Activated CD4-positive, alpha-beta T cell treated with anti-CD3 and anti-CD28 coated beads, Interleukin-2, amount 10 ng/mL, durations not matched to agents 7 days and 5 days (primary cell): ENCODE measurements around the gene MAPK10. TPM values are rescaled to one million over a fixed set of nuclear protein-coding genes. Genes with fewer than 3 reads are reported as not detected.

Experiments
- CTCF ChIA-PET: fragments of 350-600 bp; sonication (Branson Sonifier 250); formaldehyde crosslinking; loops from one replicate; lab custom pipeline; 2021; ENCODE audit warnings: antibody characterized with exemption; lab: Charles Lee
- POLR2A ChIA-PET: fragments of 350-600 bp; sonication (Branson Sonifier 250); formaldehyde crosslinking; loops from one replicate; lab custom pipeline; 2021; ENCODE audit warnings: antibody characterized with exemption; lab: Charles Lee
- DNase-seq: peaks from one replicate; pipeline ENCODE4 v3.0.0-alpha.2; 2020
- H3K27ac Mint-ChIP-seq: one replicate; pipeline ENCODE4 v1.8.0; 2021; ENCODE audit warnings: mild to moderate bottlenecking, moderate library complexity, mixed read lengths
- H3K27me3 Mint-ChIP-seq: one replicate; pipeline ENCODE4 v1.8.0; 2021; ENCODE audit warnings: mixed read lengths
- H3K36me3 Mint-ChIP-seq: one replicate; pipeline ENCODE4 v1.8.0; 2021; ENCODE audit warnings: low read depth, mixed read lengths
- H3K4me1 Mint-ChIP-seq: one replicate; pipeline ENCODE4 v1.8.0; 2021; ENCODE audit warnings: mixed read lengths
- H3K4me3 Mint-ChIP-seq: one replicate; pipeline ENCODE4 v1.8.0; 2021; ENCODE audit warnings: mild to moderate bottlenecking, moderate library complexity, mixed read lengths
- H3K9me3 Mint-ChIP-seq: one replicate; pipeline ENCODE4 v1.8.0; 2021; ENCODE audit warnings: mixed read lengths
- total RNA-seq, 2 experiments: library from RNA; stranded (reverse); gene quantifications; one replicate each; pipeline ENCODE4 v1.2.3, GENCODE V29; 2021

MAPK10 gene
- total RNA-seq, 2 experiments from 2014 or later = not detected

GRCh38 chr4:86250006-86250405 lies 109.8 kb downstream of the MAPK10 start:
- no peak overlapping the region for H3K4me3 Mint-ChIP-seq
- CTCF ChIA-PET = no interaction called here
- no peaks in the 10 kb centered on the region for H3K4me1 Mint-ChIP-seq

GRCh38 chr4:86249074-86249473 lies 110.8 kb downstream of the MAPK10 start:
- ChIA-PET CTCF (interaction anchor here (1.3 kb wide), 1 partner anchor 9 kb away, joined by 3 read pairs; no protein-coding TSS in a partner anchor), POLR2A (no interaction called here)
- no peaks in the 10 kb centered on the region for H3K4me1 Mint-ChIP-seq
- H3K36me3 Mint-ChIP-seq = no peaks in the 10 kb centered on the region
- H3K9me3 Mint-ChIP-seq = no peaks in the 10 kb centered on the region
- no peak for DNase-seq
- no peak overlapping the region for H3K27ac Mint-ChIP-seq
- no peak overlapping the region for H3K4me3 Mint-ChIP-seq
- no peaks in the 10 kb centered on the region for H3K27me3 Mint-ChIP-seq

More at GRCh38 chr4:86250006-86250405, 109.8 kb downstream of the MAPK10 start:
- H3K27ac Mint-ChIP-seq = no peak overlapping the region
- no peaks in the 10 kb centered on the region for H3K27me3 Mint-ChIP-seq
- H3K36me3 Mint-ChIP-seq = no peaks in the 10 kb centered on the region
- H3K9me3 Mint-ChIP-seq = no peaks in the 10 kb centered on the region
- POLR2A ChIA-PET = no interaction called here
- DNase-seq = no peak

GRCh38 chr4:86247906-86248305 lies 111.9 kb downstream of the MAPK10 start:
- no peaks in the 10 kb centered on the region for H3K27me3 Mint-ChIP-seq
- no peaks in the 10 kb centered on the region for H3K36me3 Mint-ChIP-seq
- CTCF ChIA-PET = interaction anchor here (1.3 kb wide), 1 partner anchor 10 kb away, joined by 3 read pairs; no protein-coding TSS in a partner anchor
- no peak for DNase-seq
- H3K4me1 Mint-ChIP-seq = no peaks in the 10 kb centered on the region
- H3K4me3 Mint-ChIP-seq = no peak overlapping the region
- POLR2A ChIA-PET = no interaction called here
- H3K27ac Mint-ChIP-seq = no peak overlapping the region
- H3K9me3 Mint-ChIP-seq = no peaks in the 10 kb centered on the region

GRCh38 chr4:86247320-86247719 lies 112.5 kb downstream of the MAPK10 start:
- Mint-ChIP-seq H3K4me1 (no peaks in the 10 kb centered on the region), H3K9me3 (no peaks in the 10 kb centered on the region), H3K36me3 (no peaks in the 10 kb centered on the region), H3K27ac (no peak overlapping the region), H3K27me3 (no peaks in the 10 kb centered on the region), H3K4me3 (no peak overlapping the region)
- DNase-seq = no peak
- ChIA-PET POLR2A (no interaction called here), CTCF (no interaction called here)

GRCh38 chr4:86243750-86244149 lies 116.1 kb downstream of the MAPK10 start:
- Mint-ChIP-seq H3K9me3 (no peaks in the 10 kb centered on the region), H3K4me1 (no peaks in the 10 kb centered on the region), H3K27ac (no peak overlapping the region), H3K36me3 (no peaks in the 10 kb centered on the region), H3K4me3 (no peak overlapping the region), H3K27me3 (peaks cover 2% of the 10 kb centered on the region)
- POLR2A ChIA-PET = no interaction called here
- CTCF ChIA-PET = no interaction called here
- no peak for DNase-seq

GRCh38 chr4:86242677-86243076 lies 117.2 kb downstream of the MAPK10 start:
- no peaks in the 10 kb centered on the region for H3K36me3 Mint-ChIP-seq
- no peak overlapping the region for H3K27ac Mint-ChIP-seq
- H3K27me3 Mint-ChIP-seq = peaks cover 2% of the 10 kb centered on the region
- ChIA-PET CTCF (no interaction called here), POLR2A (no interaction called here)
- H3K4me1 Mint-ChIP-seq = no peaks in the 10 kb centered on the region
- no peaks in the 10 kb centered on the region for H3K9me3 Mint-ChIP-seq
- no peak overlapping the region for H3K4me3 Mint-ChIP-seq
- no peak for DNase-seq

GRCh38 chr4:86235549-86235948 lies 124.3 kb downstream of the MAPK10 start:
- CTCF ChIA-PET = no interaction called here

GRCh38 chr4:86233681-86234080 lies 126.2 kb downstream of the MAPK10 start:
- no peaks in the 10 kb centered on the region for H3K9me3 Mint-ChIP-seq
- H3K4me3 Mint-ChIP-seq = no peak overlapping the region
- POLR2A ChIA-PET = no interaction called here
- no peak for DNase-seq
- no peaks in the 10 kb centered on the region for H3K4me1 Mint-ChIP-seq
- no peak overlapping the region for H3K27ac Mint-ChIP-seq
- CTCF ChIA-PET = no interaction called here
- H3K36me3 Mint-ChIP-seq = no peaks in the 10 kb centered on the region
- no peaks in the 10 kb centered on the region for H3K27me3 Mint-ChIP-seq

More at GRCh38 chr4:86235549-86235948, 124.3 kb downstream of the MAPK10 start:
- no peaks in the 10 kb centered on the region for H3K4me1 Mint-ChIP-seq
- no peaks in the 10 kb centered on the region for H3K9me3 Mint-ChIP-seq
- H3K27me3 Mint-ChIP-seq = peaks cover 2% of the 10 kb centered on the region
- H3K27ac Mint-ChIP-seq = no peak overlapping the region
- no peaks in the 10 kb centered on the region for H3K36me3 Mint-ChIP-seq
- POLR2A ChIA-PET = no interaction called here
- no peak overlapping the region for H3K4me3 Mint-ChIP-seq
- DNase-seq = no peak

GRCh38 chr4:86233090-86233489 lies 126.8 kb downstream of the MAPK10 start:
- Mint-ChIP-seq H3K27ac (no peak overlapping the region), H3K36me3 (no peaks in the 10 kb centered on the region), H3K9me3 (no peaks in the 10 kb centered on the region), H3K4me3 (no peak overlapping the region), H3K27me3 (no peaks in the 10 kb centered on the region), H3K4me1 (no peaks in the 10 kb centered on the region)
- ChIA-PET POLR2A (no interaction called here), CTCF (no interaction called here)
- no peak for DNase-seq

- H3K4me1 Mint-ChIP-seq = no peaks in the 10 kb centered on the region
- ChIA-PET POLR2A (no interaction called here), CTCF (no interaction called here)
- no peak overlapping the region for H3K4me3 Mint-ChIP-seq
- no peak overlapping the region for H3K27ac Mint-ChIP-seq
- no peaks in the 10 kb centered on the region for H3K36me3 Mint-ChIP-seq
- DNase-seq = no peak
- no peaks in the 10 kb centered on the region for H3K9me3 Mint-ChIP-seq
- H3K27me3 Mint-ChIP-seq = no peaks in the 10 kb centered on the region
Measured at GRCh38 chr4:86223472-86223871, 136.4 kb downstream of the MAPK10 start.

- H3K9me3 Mint-ChIP-seq = no peaks in the 10 kb centered on the region
- POLR2A ChIA-PET = no interaction called here
- CTCF ChIA-PET = no interaction called here
Measured at GRCh38 chr4:86221002-86221401, 138.9 kb downstream of the MAPK10 start.

GRCh38 chr4:86220121-86220520 lies 139.7 kb downstream of the MAPK10 start:
- Mint-ChIP-seq H3K4me3 (no peak overlapping the region), H3K9me3 (no peaks in the 10 kb centered on the region), H3K4me1 (no peaks in the 10 kb centered on the region), H3K27ac (no peak overlapping the region), H3K27me3 (no peaks in the 10 kb centered on the region), H3K36me3 (no peaks in the 10 kb centered on the region)
- no peak for DNase-seq
- ChIA-PET POLR2A (no interaction called here), CTCF (no interaction called here)

More at GRCh38 chr4:86221002-86221401, 138.9 kb downstream of the MAPK10 start:
- H3K36me3 Mint-ChIP-seq = no peaks in the 10 kb centered on the region
- H3K4me3 Mint-ChIP-seq = no peak overlapping the region
- no peak overlapping the region for H3K27ac Mint-ChIP-seq
- H3K27me3 Mint-ChIP-seq = no peaks in the 10 kb centered on the region
- H3K4me1 Mint-ChIP-seq = no peaks in the 10 kb centered on the region
- DNase-seq = no peak

GRCh38 chr4:86218746-86219473 lies 140.9 kb downstream of the MAPK10 start:
- Mint-ChIP-seq H3K4me3 (no peak overlapping the region), H3K4me1 (no peaks in the 10 kb centered on the region), H3K27me3 (no peaks in the 10 kb centered on the region), H3K36me3 (no peaks in the 10 kb centered on the region), H3K27ac (no peak overlapping the region), H3K9me3 (peaks cover 3% of the 10 kb centered on the region)
- CTCF ChIA-PET = no interaction called here
- POLR2A ChIA-PET = no interaction called here
- no peak for DNase-seq

GRCh38 chr4:86203176-86203575 lies 156.7 kb downstream of the MAPK10 start:
- H3K27me3 Mint-ChIP-seq = no peaks in the 10 kb centered on the region
- POLR2A ChIA-PET = no interaction called here
- CTCF ChIA-PET = no interaction called here
- H3K27ac Mint-ChIP-seq = no peak overlapping the region
- no peak overlapping the region for H3K4me3 Mint-ChIP-seq
- DNase-seq = no peak
- no peaks in the 10 kb centered on the region for H3K9me3 Mint-ChIP-seq
- no peaks in the 10 kb centered on the region for H3K4me1 Mint-ChIP-seq
- no peaks in the 10 kb centered on the region for H3K36me3 Mint-ChIP-seq
